Thyroid gland (tissue), 4 donors: ENCODE results near the gene PDE11A.

ENCODE experiments used
- POLR2A ChIP-seq, 2 donors: fragments of 450-650 bp; IDR thresholded peaks; one replicate each; pipeline ENCODE4 v1.6.1; 2017; ENCODE audit warnings: antibody characterized with exemption in 2 of 2, mild to moderate bottlenecking in 2 of 2, moderate library complexity in 1 of 2
- TF ChIP-seq, protein P1 (sequence below), 6 experiments: fragments of 200-600 bp in 3 of 6; fragments of 450-650 bp in 3 of 6; sonication (generic) in 3 of 6; IDR thresholded peaks; one replicate each; pipeline ENCODE4 v1.5.1; 2016 to 2019; ENCODE audit warnings: antibody characterized with exemption in 6 of 6, mild to moderate bottlenecking in 2 of 6, inconsistent platforms in 1 of 6, moderate library complexity in 1 of 6

DNA sequence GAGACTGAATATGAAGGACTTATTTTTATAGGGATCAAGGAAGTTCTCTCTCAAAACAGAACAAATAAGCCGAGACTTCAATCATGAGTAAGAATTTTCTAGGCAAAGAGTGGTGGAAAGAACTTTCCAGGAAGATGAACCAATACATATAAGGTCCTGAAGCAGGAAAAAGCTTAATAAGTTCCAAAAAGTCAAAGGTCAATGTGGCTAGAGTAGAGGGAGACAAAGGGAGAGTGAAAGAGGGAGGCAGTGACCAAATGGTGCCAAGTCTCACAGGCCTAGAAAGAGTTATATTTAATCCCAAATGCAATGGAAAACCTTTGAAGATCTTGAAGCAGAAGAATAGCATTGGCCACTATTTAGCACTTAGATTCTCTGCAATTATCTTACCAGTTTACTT is 56.0 kb downstream of the PDE11A start:
- TF ChIP-seq, protein P1, sequence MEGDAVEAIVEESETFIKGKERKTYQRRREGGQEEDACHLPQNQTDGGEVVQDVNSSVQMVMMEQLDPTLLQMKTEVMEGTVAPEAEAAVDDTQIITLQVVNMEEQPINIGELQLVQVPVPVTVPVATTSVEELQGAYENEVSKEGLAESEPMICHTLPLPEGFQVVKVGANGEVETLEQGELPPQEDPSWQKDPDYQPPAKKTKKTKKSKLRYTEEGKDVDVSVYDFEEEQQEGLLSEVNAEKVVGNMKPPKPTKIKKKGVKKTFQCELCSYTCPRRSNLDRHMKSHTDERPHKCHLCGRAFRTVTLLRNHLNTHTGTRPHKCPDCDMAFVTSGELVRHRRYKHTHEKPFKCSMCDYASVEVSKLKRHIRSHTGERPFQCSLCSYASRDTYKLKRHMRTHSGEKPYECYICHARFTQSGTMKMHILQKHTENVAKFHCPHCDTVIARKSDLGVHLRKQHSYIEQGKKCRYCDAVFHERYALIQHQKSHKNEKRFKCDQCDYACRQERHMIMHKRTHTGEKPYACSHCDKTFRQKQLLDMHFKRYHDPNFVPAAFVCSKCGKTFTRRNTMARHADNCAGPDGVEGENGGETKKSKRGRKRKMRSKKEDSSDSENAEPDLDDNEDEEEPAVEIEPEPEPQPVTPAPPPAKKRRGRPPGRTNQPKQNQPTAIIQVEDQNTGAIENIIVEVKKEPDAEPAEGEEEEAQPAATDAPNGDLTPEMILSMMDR (IDR thresholded peaks at IDR 0.05), result no peak
- TF ChIP-seq POLR2A (IDR thresholded peaks at IDR 0.05), result no peak
